Gastroesophageal sphincter (tissue), 4 donors: ENCODE measurements around the gene SAMD4A. TPM values are rescaled to one million over a fixed set of nuclear protein-coding genes. Genes with fewer than 3 reads are reported as not detected.

Source experiments
- ATAC-seq: fragments of 150-250 bp; one replicate; pipeline ENCODE4 v1.9.1; 2016; ENCODE audit warnings: mild to moderate bottlenecking, moderate library complexity
- H3K27ac ChIP-seq, 4 donors: fragments of 200-600 bp; sonication (generic) in 3 of 4; 1 replicate in 3 of 4; 2 replicates in 1 of 4; pipeline ENCODE4 v1.5.1; 2016 to 2019
- H3K27me3 ChIP-seq: fragments of 200-600 bp; sonication (generic); one replicate; pipeline ENCODE4 v1.5.1; 2019
- H3K36me3 ChIP-seq, 2 donors: fragments of 200-600 bp; sonication (generic); one replicate each; pipeline ENCODE4 v1.5.1; 2019; ENCODE audit warnings: control low read depth in 1 of 2
- H3K4me1 ChIP-seq, 3 donors: fragments of 200-600 bp; sonication (generic); 1 replicate in 2 of 3; 2 replicates in 1 of 3; pipeline ENCODE4 v1.5.1; 2016 to 2019; ENCODE audit warnings: control low read depth in 2 of 3
- H3K4me3 ChIP-seq, 2 donors: fragments of 200-600 bp; sonication (generic); one replicate each; pipeline ENCODE4 v1.5.1; 2019; ENCODE audit warnings: mild to moderate bottlenecking in 1 of 2, moderate library complexity in 1 of 2
- H3K9me3 ChIP-seq, 3 donors: fragments of 200-600 bp; sonication (generic); one replicate each; pipeline ENCODE4 v1.5.1; 2017 to 2019; ENCODE audit warnings: control low read depth in 2 of 3
- EP300 ChIP-seq: sonication (generic); formaldehyde crosslinking; IDR thresholded peaks from one replicate; pipeline ENCODE4 v1.6.1; 2017; ENCODE audit warnings: antibody characterized with exemption, mild to moderate bottlenecking
- POLR2A ChIP-seq, 2 donors: fragments of 450-650 bp; IDR thresholded peaks; one replicate each; pipeline ENCODE4 v1.6.1; 2017; ENCODE audit warnings: antibody characterized with exemption in 2 of 2, mild to moderate bottlenecking in 2 of 2, moderate library complexity in 1 of 2
- POLR2AphosphoS5 ChIP-seq: sonication (generic); formaldehyde crosslinking; IDR thresholded peaks from one replicate; pipeline ENCODE4 v1.6.1; 2017; ENCODE audit warnings: antibody characterized with exemption
- WGBS, 2 donors: methylation state at CpG; one replicate each; pipeline ENCODE4 v1.1.5; 2018; ENCODE audit warnings: low coverage in 1 of 2; 5-methylcytosine and 5-hydroxymethylcytosine counted together
- total RNA-seq, 4 donors: library from RNA; depleted of rRNA; stranded (reverse); fragments of >200 nt; gene quantifications; one replicate each; pipeline ENCODE4 v1.1.0, GENCODE V29; 2016
- TF ChIP-seq, protein P1 (sequence below), 4 experiments: fragments of 200-600 bp in 2 of 4; fragments of 450-650 bp in 2 of 4; sonication (generic) in 1 of 4; IDR thresholded peaks; one replicate each; pipeline ENCODE4 v1.5.1; 2017 to 2019; ENCODE audit warnings: antibody characterized with exemption in 4 of 4, mild to moderate bottlenecking in 2 of 4, moderate library complexity in 2 of 4

The SAMD4A gene
- total RNA-seq, 4 donors from 2014 or later, result 65.2 to 163 (median 89.7) TPM

DNA sequence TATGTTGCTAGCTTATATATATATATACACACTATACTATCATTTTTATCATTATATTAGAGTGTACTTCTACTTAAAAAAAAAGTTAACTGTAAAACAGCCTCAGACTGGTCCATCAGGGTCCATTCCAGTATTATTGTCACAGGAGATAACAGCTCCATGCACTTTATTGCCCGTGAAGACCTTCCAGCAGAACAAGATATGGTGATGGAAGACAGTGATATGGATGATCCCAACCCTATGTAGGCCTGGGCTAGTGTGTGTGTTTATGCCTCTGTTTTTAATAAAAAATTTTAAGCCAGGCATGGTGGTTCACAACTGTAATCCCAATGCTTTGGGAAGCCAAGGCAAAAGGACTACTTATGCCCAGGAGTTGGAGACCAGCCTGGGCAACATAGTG, 249.5 kb downstream of the SAMD4A start:
- Histone ChIP-seq H3K27ac (no peak overlapping the region), H3K4me1 (no peaks in the 10 kb centered on the region), H3K4me3 (no peak overlapping the region), H3K36me3 (no peaks in the 10 kb centered on the region), H3K27me3 (no peaks in the 10 kb centered on the region), H3K9me3 (no peaks in the 10 kb centered on the region)
- no peak for ATAC-seq
- 78 to 80% methylated on average over 1 of the region's 1 CpG for WGBS, 2 donors
- TF ChIP-seq, protein P1, sequence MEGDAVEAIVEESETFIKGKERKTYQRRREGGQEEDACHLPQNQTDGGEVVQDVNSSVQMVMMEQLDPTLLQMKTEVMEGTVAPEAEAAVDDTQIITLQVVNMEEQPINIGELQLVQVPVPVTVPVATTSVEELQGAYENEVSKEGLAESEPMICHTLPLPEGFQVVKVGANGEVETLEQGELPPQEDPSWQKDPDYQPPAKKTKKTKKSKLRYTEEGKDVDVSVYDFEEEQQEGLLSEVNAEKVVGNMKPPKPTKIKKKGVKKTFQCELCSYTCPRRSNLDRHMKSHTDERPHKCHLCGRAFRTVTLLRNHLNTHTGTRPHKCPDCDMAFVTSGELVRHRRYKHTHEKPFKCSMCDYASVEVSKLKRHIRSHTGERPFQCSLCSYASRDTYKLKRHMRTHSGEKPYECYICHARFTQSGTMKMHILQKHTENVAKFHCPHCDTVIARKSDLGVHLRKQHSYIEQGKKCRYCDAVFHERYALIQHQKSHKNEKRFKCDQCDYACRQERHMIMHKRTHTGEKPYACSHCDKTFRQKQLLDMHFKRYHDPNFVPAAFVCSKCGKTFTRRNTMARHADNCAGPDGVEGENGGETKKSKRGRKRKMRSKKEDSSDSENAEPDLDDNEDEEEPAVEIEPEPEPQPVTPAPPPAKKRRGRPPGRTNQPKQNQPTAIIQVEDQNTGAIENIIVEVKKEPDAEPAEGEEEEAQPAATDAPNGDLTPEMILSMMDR (IDR thresholded peaks at IDR 0.05), result no peak
- TF ChIP-seq POLR2AphosphoS5 (no peak), POLR2A (IDR thresholded peaks at IDR 0.05) (no peak), EP300 (no peak)

DNA sequence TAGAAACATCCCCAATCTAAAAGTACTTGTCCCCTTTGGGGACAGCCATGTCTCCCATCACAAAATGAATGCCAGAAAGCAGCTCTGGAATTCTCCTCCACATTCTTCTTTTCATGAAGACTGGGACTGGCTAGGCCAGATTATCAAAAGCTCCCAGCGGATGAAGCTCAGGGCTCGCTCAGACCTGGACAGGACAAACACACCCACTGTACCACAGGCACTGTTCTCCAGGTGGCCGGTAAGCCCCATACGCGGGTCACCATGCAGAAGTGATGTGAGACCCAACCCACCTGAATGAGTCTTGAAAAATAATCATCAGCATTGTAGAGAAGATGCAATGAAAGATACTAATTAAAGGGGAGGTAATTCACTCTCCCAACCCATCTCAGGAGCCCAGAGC, 250.6 kb downstream of the SAMD4A start:
- Histone ChIP-seq H3K27ac (no peak overlapping the region), H3K27me3 (no peaks in the 10 kb centered on the region), H3K4me1 (no peaks in the 10 kb centered on the region), H3K4me3 (no peak overlapping the region), H3K9me3 (no peaks in the 10 kb centered on the region), H3K36me3 (no peaks in the 10 kb centered on the region)
- no peak for TF ChIP-seq EP300
- TF ChIP-seq, protein P1 (IDR thresholded peaks at IDR 0.05), result no peak
- TF ChIP-seq POLR2A (IDR thresholded peaks at IDR 0.05), result no peak
- no peak for TF ChIP-seq POLR2AphosphoS5
- ATAC-seq, result no peak
- WGBS, 2 donors, result 96 to 100% methylated on average over 5 of the region's 5 CpGs

DNA sequence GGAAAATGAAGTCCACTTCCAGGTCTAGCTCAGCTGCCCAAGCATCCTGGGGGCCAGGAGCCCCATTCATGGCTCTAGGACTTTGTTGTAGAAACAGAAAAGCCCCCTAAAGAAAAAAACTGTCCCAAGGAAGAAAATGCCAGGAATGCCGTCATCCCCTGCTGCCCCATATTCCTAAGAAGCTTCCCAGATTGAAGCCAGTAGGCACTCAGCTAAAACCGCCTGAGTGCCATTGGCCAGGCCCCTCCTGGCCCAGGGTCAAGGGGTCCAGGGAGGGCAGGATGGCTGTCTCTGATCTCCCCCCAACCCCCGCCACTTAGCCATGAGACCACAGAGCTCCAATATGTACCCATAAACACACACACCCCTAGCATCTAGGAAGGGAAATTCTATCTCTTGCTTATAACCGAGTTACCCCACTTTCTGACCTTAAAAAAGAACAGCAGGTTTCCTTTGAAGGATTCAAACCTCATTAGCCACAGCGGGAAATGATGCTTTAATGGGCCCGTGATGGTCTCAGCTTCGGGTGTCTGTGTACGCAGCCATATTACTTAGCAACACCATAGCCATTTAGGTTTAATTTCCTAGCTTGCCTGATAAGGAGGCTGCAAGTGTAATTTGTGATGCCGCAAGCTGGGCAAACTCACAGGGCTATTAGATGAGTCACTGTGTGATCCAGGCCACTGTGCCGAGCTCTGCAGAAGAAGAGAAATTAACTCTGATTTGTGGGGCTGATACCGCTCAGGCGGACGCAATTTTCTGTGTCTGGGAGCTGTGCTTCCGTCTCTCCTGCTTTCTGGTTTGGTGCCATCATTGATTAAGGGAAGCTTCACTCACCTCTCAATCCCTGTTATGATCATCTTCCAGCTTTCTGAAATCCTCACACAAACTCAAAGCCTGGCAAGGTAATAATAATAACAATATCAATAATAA, 251.5 kb downstream of the SAMD4A start:
- no peak overlapping the region for H3K4me3 ChIP-seq
- WGBS, 2 donors, result 18 to 68% methylated on average over 6 to 13 of the region's 14 CpGs

DNA sequence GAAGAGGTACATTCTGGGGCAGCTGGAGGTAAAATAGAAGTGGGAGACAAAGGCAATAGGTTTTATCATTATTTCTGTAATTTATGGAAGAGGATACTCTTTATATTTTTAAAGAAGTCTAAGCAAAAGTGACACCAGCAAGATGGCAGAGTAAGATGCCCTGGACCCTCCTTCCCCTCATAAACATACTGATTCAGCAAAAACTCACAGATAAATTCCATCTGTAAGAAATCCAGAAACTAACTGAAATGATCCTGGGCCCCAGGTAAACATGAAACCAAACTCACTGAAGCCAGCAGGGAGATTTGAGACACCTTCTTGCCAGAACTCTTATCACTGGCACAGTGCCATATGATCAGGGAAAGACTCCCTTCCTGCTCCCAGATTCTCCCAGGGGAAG, 255.8 kb downstream of the SAMD4A start:
- ATAC-seq, result no peak
- no peaks in the 10 kb centered on the region for H3K27me3 ChIP-seq
- no peaks in the 10 kb centered on the region for H3K36me3 ChIP-seq
- no peak overlapping the region for H3K27ac ChIP-seq
- H3K9me3 ChIP-seq, result peaks cover 0 to 20% (median 0%) of the 10 kb centered on the region in 3 donors
- TF ChIP-seq POLR2AphosphoS5, result no peak
- TF ChIP-seq, protein P1 (IDR thresholded peaks at IDR 0.05), result no peak
- no peak overlapping the region for H3K4me3 ChIP-seq
- no peaks in the 10 kb centered on the region for H3K4me1 ChIP-seq

More for the DNA sequence above, 251.5 kb downstream of the SAMD4A start:
- Histone ChIP-seq H3K27me3 (no peaks in the 10 kb centered on the region), H3K36me3 (no peaks in the 10 kb centered on the region), H3K4me1 (no peaks in the 10 kb centered on the region), H3K9me3 (peaks cover 0 to 6% (median 0%) of the 10 kb centered on the region in 3 donors), H3K27ac (no peak overlapping the region)
- ATAC-seq, result no peak
- TF ChIP-seq POLR2A (IDR thresholded peaks at IDR 0.05) (no peak), EP300 (no peak), POLR2AphosphoS5 (no peak)
- TF ChIP-seq, protein P1 (IDR thresholded peaks at IDR 0.05), result no peak
